ENCODE results near the gene ARHGAP21. TPM values are rescaled to one million over a fixed set of nuclear protein-coding genes. Genes with fewer than 3 reads are reported as not detected.

ARHGAP21 gene
- total RNA-seq, 1 experiment from 2014 or later = 59.4 TPM

DNA sequence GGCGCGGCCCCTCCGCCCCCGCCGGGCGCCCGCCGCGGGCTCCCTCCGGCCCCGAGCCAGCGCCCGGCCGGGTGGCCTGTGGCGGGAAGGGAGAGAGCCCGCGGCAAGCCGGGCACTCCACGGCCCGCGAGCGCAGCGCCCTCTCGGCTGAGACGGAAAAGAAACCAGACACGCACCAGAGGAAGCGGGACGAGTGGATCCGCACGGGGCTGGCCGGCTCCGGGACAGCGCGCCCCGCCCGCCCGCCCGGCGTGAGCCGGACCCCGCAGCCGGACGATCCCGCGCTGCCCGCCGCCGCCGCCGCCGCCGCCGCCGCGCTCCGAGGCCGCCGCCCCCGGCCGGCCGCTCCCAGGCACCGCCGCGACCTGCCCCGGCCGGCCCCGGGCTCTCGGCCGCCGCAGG is 300 bp downstream of the ARHGAP21 start:
- peaks cover under 1% of the 10 kb centered on the region; the same call in 1 of the 2 replicates for H3K79me2 ChIP-seq (ENCODE audit: insufficient read depth, low read length)
- H2BK5ac ChIP-seq (ENCODE audit: insufficient read length, low read length) = no peak overlapping the region
- H3T11ph ChIP-seq (ENCODE audit: low read length) = no peak overlapping the region
- no peak overlapping the region for H4K91ac ChIP-seq (ENCODE audit: insufficient read length, low read depth, low read length)
- Mint-ChIP-seq H3K4me1 (peaks cover 33 to 39% of the 10 kb centered on the region in 2 experiments), H3K27ac (no peak overlapping the region), H3K36me3 (ENCODE audit: insufficient read depth in 1 of 3, low read depth in 3 of 3) (no peaks in the 10 kb centered on the region; a peak in 2 of 7 replicates), H3K27me3 (ENCODE audit: low read depth) (peaks cover 17% of the 10 kb centered on the region), H3K4me3 (peak overlapping the region; percentile 60 to 73; a peak in 4 of 5 replicates), H3K9me3 (peaks cover 0 to 2% of the 10 kb centered on the region in 2 experiments; a peak in 2 of 5 replicates)
- H3K9me3 ChIP-seq (ENCODE audit: control insufficient read depth, low read depth, low read length) = no peaks in the 10 kb centered on the region
- peaks cover 2% of the 10 kb centered on the region; the same call in 1 of the 2 replicates for H3K4me1 ChIP-seq (ENCODE audit: insufficient read depth, low read length)
- H2BK20ac ChIP-seq (ENCODE audit: low read depth, low read length, poor library complexity, severe bottlenecking) = no peak overlapping the region
- H3K23ac ChIP-seq (ENCODE audit: insufficient read length, low read depth, low read length) = no peak overlapping the region
- H3K18ac ChIP-seq (ENCODE audit: insufficient read length, low read depth, low read length) = no peak overlapping the region
- no peak overlapping the region for H4K8ac ChIP-seq (replicated peaks; ENCODE audit: insufficient read length, low read depth, low read length)
- H3K9ac ChIP-seq (ENCODE audit: extremely low read depth, insufficient read length, low read length) = peak overlapping the region; percentile 69
- peaks cover 10% of the 10 kb centered on the region; the same call in 1 of the 2 replicates for H3K27me3 ChIP-seq (ENCODE audit: insufficient read depth, low read length)
- no peak overlapping the region for H2BK120ac ChIP-seq (ENCODE audit: low read depth, low read length, poor library complexity, severe bottlenecking)
- H2AK5ac ChIP-seq (ENCODE audit: insufficient read length, low read length) = no peak overlapping the region
- no peak overlapping the region for H3K4me2 ChIP-seq (ENCODE audit: insufficient read depth, insufficient read length, low read length)
- no peak overlapping the region for H3K14ac ChIP-seq (ENCODE audit: insufficient read depth, low read length)
- H3K23me2 ChIP-seq (ENCODE audit: insufficient read length, low read depth, low read length, poor library complexity, severe bottlenecking) = peaks cover 28% of the 10 kb centered on the region
- H3K4ac ChIP-seq (ENCODE audit: low read depth, low read length) = no peak overlapping the region
- H4K20me1 ChIP-seq (ENCODE audit: control insufficient read depth, insufficient read depth, insufficient read length) = no peaks in the 10 kb centered on the region
- H3K56ac ChIP-seq (ENCODE audit: insufficient read length, low read depth, low read length) = no peak overlapping the region
- no peaks in the 10 kb centered on the region for H3K79me1 ChIP-seq (ENCODE audit: insufficient read depth, low read depth, low read length, poor library complexity, severe bottlenecking)
- WGBS (ENCODE audit: extremely low coverage, insufficient read length, low lambda C conversion rate) = no CpG with 5 or more reads among the region's 70 CpGs
- no peak overlapping the region for H4K5ac ChIP-seq (ENCODE audit: insufficient read length, low read depth, low read length)
- no peak for DNase-seq
- TF ChIP-seq, protein P1, sequence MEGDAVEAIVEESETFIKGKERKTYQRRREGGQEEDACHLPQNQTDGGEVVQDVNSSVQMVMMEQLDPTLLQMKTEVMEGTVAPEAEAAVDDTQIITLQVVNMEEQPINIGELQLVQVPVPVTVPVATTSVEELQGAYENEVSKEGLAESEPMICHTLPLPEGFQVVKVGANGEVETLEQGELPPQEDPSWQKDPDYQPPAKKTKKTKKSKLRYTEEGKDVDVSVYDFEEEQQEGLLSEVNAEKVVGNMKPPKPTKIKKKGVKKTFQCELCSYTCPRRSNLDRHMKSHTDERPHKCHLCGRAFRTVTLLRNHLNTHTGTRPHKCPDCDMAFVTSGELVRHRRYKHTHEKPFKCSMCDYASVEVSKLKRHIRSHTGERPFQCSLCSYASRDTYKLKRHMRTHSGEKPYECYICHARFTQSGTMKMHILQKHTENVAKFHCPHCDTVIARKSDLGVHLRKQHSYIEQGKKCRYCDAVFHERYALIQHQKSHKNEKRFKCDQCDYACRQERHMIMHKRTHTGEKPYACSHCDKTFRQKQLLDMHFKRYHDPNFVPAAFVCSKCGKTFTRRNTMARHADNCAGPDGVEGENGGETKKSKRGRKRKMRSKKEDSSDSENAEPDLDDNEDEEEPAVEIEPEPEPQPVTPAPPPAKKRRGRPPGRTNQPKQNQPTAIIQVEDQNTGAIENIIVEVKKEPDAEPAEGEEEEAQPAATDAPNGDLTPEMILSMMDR (conservative IDR thresholded peaks at IDR 0.05) = no peak
- no peak overlapping the region for H2BK12ac ChIP-seq (ENCODE audit: insufficient read length, low read depth, low read length)
- H2BK15ac ChIP-seq (ENCODE audit: low read depth, low read length) = no peak overlapping the region
- H2AFZ ChIP-seq (ENCODE audit: low read length) = no peak overlapping the region
- no peak overlapping the region for H3K27ac ChIP-seq (ENCODE audit: insufficient read length, low read depth, low read length)

Measured in H9 (cell line).